ENCODE results near the gene AUTS2. TPM values are rescaled to one million over a fixed set of nuclear protein-coding genes. Genes with fewer than 3 reads are reported as not detected.

The AUTS2 gene
- total RNA-seq, 5 donors from 2014 or later (not counting 1 experiment from before 2014, with no cell fraction given) = 10.6 to 66.2 (median 37.6) TPM

- POLR2A ChIA-PET = interaction anchor here in 1 of 2 donors (0.7 kb wide), 1 partner anchor 8 kb away, joined by 3 read pairs; no protein-coding TSS in a partner anchor
- no CpG with 5 or more reads among the region's 4 CpGs for WGBS (ENCODE audit: insufficient coverage)
Observed at GRCh38 chr7:70389531-70390151, 791.4 kb downstream of the AUTS2 start.

GRCh38 chr7:70390251-70390650 lies 792.0 kb downstream of the AUTS2 start:
- Mint-ChIP-seq H3K9me3 (no peaks in the 10 kb centered on the region), H3K27me3 (no peaks in the 10 kb centered on the region), H3K4me3 (no peak overlapping the region), H3K36me3 (no peaks in the 10 kb centered on the region), H3K27ac (no peak overlapping the region), H3K4me1 (no peaks in the 10 kb centered on the region)
- no peaks in the 10 kb centered on the region for H3K36me3 ChIP-seq (ENCODE audit: control insufficient read depth in 2 of 2, extremely low read depth in 1 of 2, insufficient read depth in 1 of 2, low read length in 1 of 2)
- no peaks in the 10 kb centered on the region for H3K4me1 ChIP-seq (ENCODE audit: control insufficient read depth in 1 of 2, extremely low read depth in 1 of 2, insufficient read depth in 2 of 2, low read length in 2 of 2)
- DNase-seq = no peak
- POLR2A ChIA-PET = no interaction called here
- no peak overlapping the region for H3K4me3 ChIP-seq (ENCODE audit: control insufficient read depth in 1 of 2, extremely low read depth in 1 of 2, low read length in 1 of 2)
- CTCF ChIA-PET = no interaction called here
- WGBS (ENCODE audit: insufficient coverage) = 100% methylated on average over 1 of the region's 1 CpG
- H3K9me3 ChIP-seq = no peaks in the 10 kb centered on the region
- ATAC-seq (replicated peaks in 1 of 4) = no peak
- H3K27me3 ChIP-seq (replicated peaks in 1 of 2; ENCODE audit: control insufficient read depth in 2 of 2, extremely low read depth in 1 of 2, insufficient read depth in 2 of 2, low read length in 1 of 2) = no peaks in the 10 kb centered on the region
- no peak overlapping the region for H3K27ac ChIP-seq (ENCODE audit: low read length)

More at GRCh38 chr7:70389531-70390151, 791.4 kb downstream of the AUTS2 start:
- no peak for DNase-seq
- H3K27ac Mint-ChIP-seq = no peak overlapping the region
- H3K27me3 ChIP-seq (replicated peaks in 1 of 2; ENCODE audit: control insufficient read depth in 2 of 2, extremely low read depth in 1 of 2, insufficient read depth in 2 of 2, low read length in 1 of 2) = no peaks in the 10 kb centered on the region
- H3K36me3 ChIP-seq (ENCODE audit: control insufficient read depth in 2 of 2, extremely low read depth in 1 of 2, insufficient read depth in 1 of 2, low read length in 1 of 2) = no peaks in the 10 kb centered on the region
- no peaks in the 10 kb centered on the region for H3K27me3 Mint-ChIP-seq
- CTCF ChIA-PET = interaction anchor here in 1 of 2 donors (0.7 kb wide), 1 partner anchor 343 kb away, joined by 3 read pairs; no protein-coding TSS in a partner anchor
- H3K27ac ChIP-seq (ENCODE audit: low read length) = no peak overlapping the region
- no peaks in the 10 kb centered on the region for H3K36me3 Mint-ChIP-seq
- H3K4me3 Mint-ChIP-seq = no peak overlapping the region
- H3K4me1 Mint-ChIP-seq = no peaks in the 10 kb centered on the region
- no peaks in the 10 kb centered on the region for H3K9me3 ChIP-seq
- no peak for ATAC-seq (replicated peaks in 1 of 4)
- no peaks in the 10 kb centered on the region for H3K4me1 ChIP-seq (ENCODE audit: control insufficient read depth in 1 of 2, extremely low read depth in 1 of 2, insufficient read depth in 2 of 2, low read length in 2 of 2)
- H3K9me3 Mint-ChIP-seq = no peaks in the 10 kb centered on the region
- no peak overlapping the region for H3K4me3 ChIP-seq (ENCODE audit: control insufficient read depth in 1 of 2, extremely low read depth in 1 of 2, low read length in 1 of 2)

GRCh38 chr7:70392256-70392876 lies 794.1 kb downstream of the AUTS2 start:
- H3K27me3 ChIP-seq (replicated peaks in 1 of 2; ENCODE audit: control insufficient read depth in 2 of 2, extremely low read depth in 1 of 2, insufficient read depth in 2 of 2, low read length in 1 of 2) = no peaks in the 10 kb centered on the region
- H3K36me3 ChIP-seq (ENCODE audit: control insufficient read depth in 2 of 2, extremely low read depth in 1 of 2, insufficient read depth in 1 of 2, low read length in 1 of 2) = no peaks in the 10 kb centered on the region
- H3K9me3 Mint-ChIP-seq = no peaks in the 10 kb centered on the region
- no peaks in the 10 kb centered on the region for H3K9me3 ChIP-seq
- DNase-seq (no peak), ATAC-seq (replicated peaks in 1 of 4) (no peak)
- CTCF ChIA-PET = no interaction called here
- 90% methylated on average over 2 of the region's 5 CpGs for WGBS (ENCODE audit: insufficient coverage)
- H3K27ac Mint-ChIP-seq = no peak overlapping the region
- no peaks in the 10 kb centered on the region for H3K4me1 ChIP-seq (ENCODE audit: control insufficient read depth in 1 of 2, extremely low read depth in 1 of 2, insufficient read depth in 2 of 2, low read length in 2 of 2)
- no peaks in the 10 kb centered on the region for H3K27me3 Mint-ChIP-seq
- no peaks in the 10 kb centered on the region for H3K4me1 Mint-ChIP-seq
- POLR2A ChIA-PET = no interaction called here
- no peak overlapping the region for H3K4me3 Mint-ChIP-seq
- H3K36me3 Mint-ChIP-seq = no peaks in the 10 kb centered on the region
- H3K27ac ChIP-seq (ENCODE audit: low read length) = no peak overlapping the region
- no peak overlapping the region for H3K4me3 ChIP-seq (ENCODE audit: control insufficient read depth in 1 of 2, extremely low read depth in 1 of 2, low read length in 1 of 2)

GRCh38 chr7:70392877-70393435 lies 794.7 kb downstream of the AUTS2 start:
- ATAC-seq (replicated peaks in 1 of 4) = no peak
- Histone ChIP-seq H3K27ac (ENCODE audit: low read length) (no peak overlapping the region), H3K4me3 (ENCODE audit: control insufficient read depth in 1 of 2, extremely low read depth in 1 of 2, low read length in 1 of 2) (no peak overlapping the region), H3K9me3 (no peaks in the 10 kb centered on the region), H3K4me1 (ENCODE audit: control insufficient read depth in 1 of 2, extremely low read depth in 1 of 2, insufficient read depth in 2 of 2, low read length in 2 of 2) (no peaks in the 10 kb centered on the region), H3K27me3 (replicated peaks in 1 of 2; ENCODE audit: control insufficient read depth in 2 of 2, extremely low read depth in 1 of 2, insufficient read depth in 2 of 2, low read length in 1 of 2) (no peaks in the 10 kb centered on the region), H3K36me3 (ENCODE audit: control insufficient read depth in 2 of 2, extremely low read depth in 1 of 2, insufficient read depth in 1 of 2, low read length in 1 of 2) (no peaks in the 10 kb centered on the region)
- H3K4me3 Mint-ChIP-seq = no peak overlapping the region
- H3K27ac Mint-ChIP-seq = no peak overlapping the region
- DNase-seq = no peak
- no peaks in the 10 kb centered on the region for H3K36me3 Mint-ChIP-seq
- CTCF ChIA-PET = interaction anchor here in 1 of 2 donors (0.6 kb wide), 1 partner anchor 585 kb away, joined by 4 read pairs; no protein-coding TSS in a partner anchor
- no peaks in the 10 kb centered on the region for H3K9me3 Mint-ChIP-seq
- 84% methylated on average over 3 of the region's 7 CpGs for WGBS (ENCODE audit: insufficient coverage)
- no peaks in the 10 kb centered on the region for H3K27me3 Mint-ChIP-seq
- no peaks in the 10 kb centered on the region for H3K4me1 Mint-ChIP-seq
- POLR2A ChIA-PET = no interaction called here

- Mint-ChIP-seq H3K36me3 (no peaks in the 10 kb centered on the region), H3K27ac (no peak overlapping the region), H3K9me3 (no peaks in the 10 kb centered on the region), H3K4me3 (no peak overlapping the region), H3K4me1 (no peaks in the 10 kb centered on the region), H3K27me3 (no peaks in the 10 kb centered on the region)
- Histone ChIP-seq H3K27me3 (replicated peaks in 1 of 2; ENCODE audit: control insufficient read depth in 2 of 2, extremely low read depth in 1 of 2, insufficient read depth in 2 of 2, low read length in 1 of 2) (no peaks in the 10 kb centered on the region), H3K27ac (ENCODE audit: low read length) (no peak overlapping the region), H3K36me3 (ENCODE audit: control insufficient read depth in 2 of 2, extremely low read depth in 1 of 2, insufficient read depth in 1 of 2, low read length in 1 of 2) (no peaks in the 10 kb centered on the region), H3K9me3 (no peaks in the 10 kb centered on the region), H3K4me3 (ENCODE audit: control insufficient read depth in 1 of 2, extremely low read depth in 1 of 2, low read length in 1 of 2) (no peak overlapping the region), H3K4me1 (ENCODE audit: control insufficient read depth in 1 of 2, extremely low read depth in 1 of 2, insufficient read depth in 2 of 2, low read length in 2 of 2) (no peaks in the 10 kb centered on the region)
- ChIA-PET CTCF (no interaction called here), POLR2A (no interaction called here)
- ATAC-seq (replicated peaks in 1 of 4) (no peak), DNase-seq (no peak)
Observed at GRCh38 chr7:70393956-70394355, 795.7 kb downstream of the AUTS2 start.

- Mint-ChIP-seq H3K36me3 (no peaks in the 10 kb centered on the region), H3K27me3 (peaks cover 0 to 5% of the 10 kb centered on the region in 2 donors), H3K27ac (no peak overlapping the region), H3K4me1 (no peaks in the 10 kb centered on the region), H3K9me3 (no peaks in the 10 kb centered on the region), H3K4me3 (no peak overlapping the region)
- ChIA-PET POLR2A (no interaction called here), CTCF (no interaction called here)
- Histone ChIP-seq H3K36me3 (ENCODE audit: control insufficient read depth in 2 of 2, extremely low read depth in 1 of 2, insufficient read depth in 1 of 2, low read length in 1 of 2) (no peaks in the 10 kb centered on the region), H3K4me1 (ENCODE audit: control insufficient read depth in 1 of 2, extremely low read depth in 1 of 2, insufficient read depth in 2 of 2, low read length in 2 of 2) (peaks cover 0 to 4% of the 10 kb centered on the region in 2 experiments), H3K27me3 (replicated peaks in 1 of 2; ENCODE audit: control insufficient read depth in 2 of 2, extremely low read depth in 1 of 2, insufficient read depth in 2 of 2, low read length in 1 of 2) (no peaks in the 10 kb centered on the region), H3K9me3 (no peaks in the 10 kb centered on the region), H3K27ac (ENCODE audit: low read length) (no peak overlapping the region), H3K4me3 (ENCODE audit: control insufficient read depth in 1 of 2, extremely low read depth in 1 of 2, low read length in 1 of 2) (no peak overlapping the region)
- 94% methylated on average over 3 of the region's 4 CpGs for WGBS (ENCODE audit: insufficient coverage)
- DNase-seq (no peak), ATAC-seq (replicated peaks in 1 of 4) (no peak)
Observed at GRCh38 chr7:70400829-70401380, 802.6 kb downstream of the AUTS2 start.

All from T-cell (primary cell).